Natural killer cell (primary cell): ENCODE results near the gene TLCD4. TPM values are rescaled to one million over a fixed set of nuclear protein-coding genes. Genes with fewer than 3 reads are reported as not detected.

ENCODE experiments used
- ATAC-seq, 3 donors: fragments of 150-1000 bp in 2 of 3; fragments of 200-7000 bp in 1 of 3; cut with Tn5 transposase; 1 replicate in 1 of 3; 2 replicates in 2 of 3; pipeline ENCODE4 v1.10.0; 2021; ENCODE audit warnings: mild to moderate bottlenecking in 2 of 3, moderate library complexity in 2 of 3
- DNase-seq, 2 donors: peaks; one replicate each; pipeline versions ENCODE4 v3.0.0 to v3.0.0-alpha.2; 2013 to 2021; ENCODE audit warnings: mixed read lengths in 1 of 2
- H3K27ac ChIP-seq: one replicate; pipeline ENCODE4 v1.5.1; 2013; ENCODE audit warnings: mild to moderate bottlenecking, low read length
- H3K27me3 ChIP-seq: one replicate; pipeline ENCODE4 v1.6.1; 2013; ENCODE audit warnings: low read length; ENCODE audit not compliant: control insufficient read depth, insufficient read depth
- H3K36me3 ChIP-seq: one replicate; pipeline ENCODE4 v1.6.1; 2013; ENCODE audit warnings: low read length; ENCODE audit not compliant: control insufficient read depth, insufficient read depth
- H3K4me1 ChIP-seq: one replicate; pipeline ENCODE4 v1.6.1; 2013; ENCODE audit warnings: low read length; ENCODE audit not compliant: control insufficient read depth, insufficient read depth
- H3K4me3 ChIP-seq: one replicate; pipeline ENCODE4 v1.5.1; 2013; ENCODE audit warnings: low read length
- H3K9me3 ChIP-seq: one replicate; pipeline ENCODE4 v1.6.1; 2013; ENCODE audit warnings: low read length; ENCODE audit not compliant: control insufficient read depth, insufficient read depth
- H3K27ac Mint-ChIP-seq, 2 donors: one replicate each; pipeline ENCODE4 v1.8.0; 2022; ENCODE audit warnings: mild to moderate bottlenecking in 2 of 2, mixed read lengths in 2 of 2, moderate library complexity in 1 of 2
- H3K27me3 Mint-ChIP-seq, 2 donors: one replicate each; pipeline ENCODE4 v1.8.0; 2022; ENCODE audit warnings: low read depth in 2 of 2, mixed read lengths in 2 of 2
- H3K36me3 Mint-ChIP-seq: one replicate; pipeline ENCODE4 v1.8.0; 2022; ENCODE audit warnings: mixed read lengths
- H3K4me1 Mint-ChIP-seq, 2 donors: one replicate each; pipeline ENCODE4 v1.8.0; 2022; ENCODE audit warnings: mixed read lengths in 2 of 2
- H3K4me3 Mint-ChIP-seq: one replicate; pipeline ENCODE4 v1.8.0; 2022; ENCODE audit warnings: mild to moderate bottlenecking, moderate library complexity, mixed read lengths
- H3K9me3 Mint-ChIP-seq, 2 donors: one replicate each; pipeline ENCODE4 v1.8.0; 2022; ENCODE audit warnings: mixed read lengths in 2 of 2
- WGBS: methylation state at CpG from one replicate; pipeline ENCODE4 v1.1.7; 2013; ENCODE audit warnings: missing lambda C conversion rate; ENCODE audit not compliant: insufficient coverage; 5-methylcytosine and 5-hydroxymethylcytosine counted together
- intact Hi-C: fragments of 100-400 bp; cut with micrococcal nuclease; formaldehyde crosslinking; loops from one replicate; pipeline ENCODE4 v1.14.2; 2022
- total RNA-seq, 4 donors: library from RNA; stranded (reverse); fragments of 120-200 nt in 1 of 4; gene quantifications; one replicate each; pipeline versions ENCODE4 v1.2.3 to v1.2.4, GENCODE V29; 2013 to 2022
- TF ChIP-seq, protein P1 (sequence below): fragments of 200-600 bp; IDR thresholded peaks from one replicate; pipeline ENCODE4 v1.8.0; 2022; ENCODE audit warnings: antibody characterized with exemption

The TLCD4 gene
- total RNA-seq, 3 donors from 2014 or later (not counting 1 experiment from before 2014, with no cell fraction given): 0.49 to 0.60 TPM; not detected in 1

DNA sequence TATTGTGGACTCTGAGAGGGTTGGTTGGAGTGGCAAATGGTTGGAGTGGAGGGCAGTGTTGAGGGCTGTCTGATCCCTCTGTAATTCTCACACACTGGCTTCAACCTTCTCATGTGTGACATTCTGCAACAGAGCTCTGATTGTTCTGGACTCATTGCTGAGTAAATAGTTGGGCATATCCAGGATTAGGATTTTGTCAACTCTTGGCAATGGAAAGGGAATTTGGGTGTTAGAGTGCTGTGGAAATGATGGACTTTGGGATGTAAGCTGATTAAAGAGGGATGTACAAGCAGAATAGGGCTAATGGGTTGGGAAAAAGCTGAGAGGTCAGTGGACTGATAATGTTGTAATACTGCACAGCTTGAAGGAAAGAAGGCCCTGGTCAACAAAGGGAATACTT, 16.5 kb downstream of the TLCD4 start:
- TF ChIP-seq, protein P1, sequence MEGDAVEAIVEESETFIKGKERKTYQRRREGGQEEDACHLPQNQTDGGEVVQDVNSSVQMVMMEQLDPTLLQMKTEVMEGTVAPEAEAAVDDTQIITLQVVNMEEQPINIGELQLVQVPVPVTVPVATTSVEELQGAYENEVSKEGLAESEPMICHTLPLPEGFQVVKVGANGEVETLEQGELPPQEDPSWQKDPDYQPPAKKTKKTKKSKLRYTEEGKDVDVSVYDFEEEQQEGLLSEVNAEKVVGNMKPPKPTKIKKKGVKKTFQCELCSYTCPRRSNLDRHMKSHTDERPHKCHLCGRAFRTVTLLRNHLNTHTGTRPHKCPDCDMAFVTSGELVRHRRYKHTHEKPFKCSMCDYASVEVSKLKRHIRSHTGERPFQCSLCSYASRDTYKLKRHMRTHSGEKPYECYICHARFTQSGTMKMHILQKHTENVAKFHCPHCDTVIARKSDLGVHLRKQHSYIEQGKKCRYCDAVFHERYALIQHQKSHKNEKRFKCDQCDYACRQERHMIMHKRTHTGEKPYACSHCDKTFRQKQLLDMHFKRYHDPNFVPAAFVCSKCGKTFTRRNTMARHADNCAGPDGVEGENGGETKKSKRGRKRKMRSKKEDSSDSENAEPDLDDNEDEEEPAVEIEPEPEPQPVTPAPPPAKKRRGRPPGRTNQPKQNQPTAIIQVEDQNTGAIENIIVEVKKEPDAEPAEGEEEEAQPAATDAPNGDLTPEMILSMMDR: no peak
- Histone ChIP-seq H3K4me3 (no peak overlapping the region), H3K27me3 (peaks cover 2% of the 10 kb centered on the region), H3K27ac (no peak overlapping the region), H3K9me3 (no peaks in the 10 kb centered on the region), H3K4me1 (no peaks in the 10 kb centered on the region), H3K36me3 (no peaks in the 10 kb centered on the region)
- no peak overlapping the region for H3K4me3 Mint-ChIP-seq
- DNase-seq (no peak), ATAC-seq (no peak)
- no peaks in the 10 kb centered on the region for H3K9me3 Mint-ChIP-seq
- peaks cover 6 to 7% of the 10 kb centered on the region in 2 donors for H3K27me3 Mint-ChIP-seq
- H3K36me3 Mint-ChIP-seq: no peaks in the 10 kb centered on the region
- H3K4me1 Mint-ChIP-seq: no peaks in the 10 kb centered on the region
- intact Hi-C loops: no loop called here
- H3K27ac Mint-ChIP-seq: no peak overlapping the region

DNA sequence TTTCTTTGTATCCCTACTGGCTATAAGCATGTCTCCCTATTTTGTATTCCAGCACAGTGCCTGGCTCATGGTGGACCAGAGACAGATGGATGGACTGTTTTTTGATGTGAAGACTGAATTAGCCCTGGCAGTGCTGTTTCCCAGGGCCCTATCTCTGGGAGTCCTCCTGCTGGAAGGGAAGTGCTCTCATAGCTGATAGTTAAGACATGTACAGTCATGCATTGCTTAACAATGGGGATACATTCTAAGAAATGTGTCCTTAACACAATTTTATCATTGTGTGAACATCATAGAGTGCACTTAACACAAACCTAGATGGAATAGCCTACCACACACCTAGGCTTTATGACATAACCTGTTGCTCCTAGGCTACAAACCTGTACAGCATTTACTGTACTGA, 21.1 kb downstream of the TLCD4 start:
- no peaks in the 10 kb centered on the region for H3K4me1 ChIP-seq
- Mint-ChIP-seq H3K27me3 (peaks cover 6 to 7% of the 10 kb centered on the region in 2 donors), H3K4me1 (no peaks in the 10 kb centered on the region), H3K27ac (no peak overlapping the region), H3K9me3 (no peaks in the 10 kb centered on the region), H3K4me3 (no peak overlapping the region), H3K36me3 (no peaks in the 10 kb centered on the region)
- TF ChIP-seq, protein P1: no peak
- no peak overlapping the region for H3K4me3 ChIP-seq
- H3K36me3 ChIP-seq: no peaks in the 10 kb centered on the region
- H3K9me3 ChIP-seq: no peaks in the 10 kb centered on the region
- H3K27ac ChIP-seq: no peak overlapping the region
- no peaks in the 10 kb centered on the region for H3K27me3 ChIP-seq
- ATAC-seq (no peak), DNase-seq (no peak)
- intact Hi-C loops: no loop called here

DNA sequence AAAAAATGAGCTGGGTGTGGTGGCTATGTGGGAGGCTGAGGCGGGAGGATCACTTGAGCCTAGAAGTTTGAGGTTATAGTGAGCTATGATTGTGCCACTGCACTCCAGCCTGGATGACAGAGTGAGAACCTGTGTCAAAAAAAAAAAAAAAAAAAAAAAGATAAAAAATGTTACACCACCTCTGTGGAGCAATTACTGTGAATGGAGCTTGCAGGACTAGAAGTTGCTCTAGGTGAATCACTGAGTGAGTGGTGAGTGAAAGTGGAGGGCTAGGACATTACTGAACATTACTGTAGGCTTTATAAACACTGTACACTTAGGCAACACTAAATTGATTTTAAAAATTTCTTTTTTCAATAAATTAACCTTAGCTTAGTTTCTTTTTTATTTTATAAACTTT, 21.9 kb downstream of the TLCD4 start:
- Histone ChIP-seq H3K36me3 (no peaks in the 10 kb centered on the region), H3K4me3 (no peak overlapping the region), H3K27me3 (no peaks in the 10 kb centered on the region), H3K27ac (no peak overlapping the region), H3K4me1 (no peaks in the 10 kb centered on the region), H3K9me3 (no peaks in the 10 kb centered on the region)
- H3K27ac Mint-ChIP-seq: no peak overlapping the region
- WGBS: no CpG with 5 or more reads among the region's 1 CpG
- no peaks in the 10 kb centered on the region for H3K4me1 Mint-ChIP-seq
- no peaks in the 10 kb centered on the region for H3K36me3 Mint-ChIP-seq
- intact Hi-C loops: no loop called here
- ATAC-seq: no peak
- H3K4me3 Mint-ChIP-seq: no peak overlapping the region
- H3K27me3 Mint-ChIP-seq: peaks cover 6 to 7% of the 10 kb centered on the region in 2 donors
- no peaks in the 10 kb centered on the region for H3K9me3 Mint-ChIP-seq
- DNase-seq: no peak
- TF ChIP-seq, protein P1: no peak

DNA sequence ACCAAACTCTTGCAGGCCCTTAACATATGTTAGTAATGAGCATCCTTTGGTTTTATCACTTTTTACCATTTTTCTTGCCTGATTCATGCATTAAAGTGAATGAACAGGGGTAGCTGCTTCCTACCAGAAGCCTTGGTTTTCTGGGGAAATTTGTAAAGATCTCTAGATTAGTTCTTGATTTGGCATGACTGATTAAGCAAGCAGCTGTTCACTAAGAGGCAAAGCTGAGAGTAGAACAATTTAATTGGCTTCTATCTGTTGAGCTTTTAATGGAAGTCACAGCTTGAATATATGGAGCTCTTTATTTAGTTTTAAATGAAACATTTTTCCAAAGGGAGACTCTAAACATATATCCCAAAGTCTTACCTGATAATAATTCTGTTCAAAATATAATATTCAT, 23.6 kb downstream of the TLCD4 start:
- ATAC-seq (no peak), DNase-seq (no peak)
- peaks cover 6 to 14% of the 10 kb centered on the region in 2 donors for H3K27me3 Mint-ChIP-seq
- H3K27ac ChIP-seq: no peak overlapping the region
- H3K9me3 Mint-ChIP-seq: no peaks in the 10 kb centered on the region
- no peak overlapping the region for H3K27ac Mint-ChIP-seq
- intact Hi-C loops: no loop called here
- TF ChIP-seq, protein P1: no peak
- H3K4me3 ChIP-seq: no peak overlapping the region
- H3K36me3 ChIP-seq: no peaks in the 10 kb centered on the region
- H3K27me3 ChIP-seq: no peaks in the 10 kb centered on the region
- no peaks in the 10 kb centered on the region for H3K4me1 Mint-ChIP-seq
- H3K36me3 Mint-ChIP-seq: no peaks in the 10 kb centered on the region
- H3K4me3 Mint-ChIP-seq: no peak overlapping the region
- no peaks in the 10 kb centered on the region for H3K9me3 ChIP-seq
- H3K4me1 ChIP-seq: no peaks in the 10 kb centered on the region
